H1 (cell line): ENCODE results near the gene DNAJC6. TPM values are rescaled to one million over a fixed set of nuclear protein-coding genes. Genes with fewer than 3 reads are reported as not detected.
A peak's percentile ranks its signal among the peaks of the same experiment; 100 is the strongest.

Experiments used
- ATF2 ChIP-seq: IDR thresholded peaks from 2 replicates; pipeline ENCODE4 v1.6.1; 2012; ENCODE audit warnings: low read length, inconsistent platforms
- BCL11A ChIP-seq, 2 experiments: IDR thresholded peaks; one replicate each; pipeline ENCODE4 v1.6.1; 2011; ENCODE audit warnings: low read depth in 2 of 2, low read length in 2 of 2, mild to moderate bottlenecking in 2 of 2
- E2F6 ChIP-seq: IDR thresholded peaks from 2 replicates; pipeline ENCODE4 v1.6.1; 2012; ENCODE audit warnings: inconsistent platforms
- EGR1 ChIP-seq: IDR thresholded peaks from 2 replicates; pipeline ENCODE4 v1.6.1; 2011; ENCODE audit warnings: low read depth, low read length, borderline replicate concordance
- GTF2F1 ChIP-seq: IDR thresholded peaks from 2 replicates; pipeline ENCODE4 v1.6.1; 2012; ENCODE audit warnings: low read depth, low read length, improper control_type of control experiment, borderline replicate concordance
- KDM5A ChIP-seq: fragments of 200-600 bp; IDR thresholded peaks from 2 replicates; pipeline ENCODE4 v1.7.1; 2012; ENCODE audit warnings: mild to moderate bottlenecking, low read length, inconsistent platforms, mixed read lengths
- POLR2A ChIP-seq, 2 experiments: IDR thresholded peaks; 1 replicate in 1 of 2; 2 replicates in 1 of 2; pipeline ENCODE4 v1.6.1; 2011; ENCODE audit warnings: low read depth in 2 of 2, low read length in 2 of 2, mild to moderate bottlenecking in 2 of 2; ENCODE audit errors: control extremely low read depth in 1 of 2
- POLR2AphosphoS5 ChIP-seq: IDR thresholded peaks from 2 replicates; pipeline ENCODE4 v1.6.1; 2011; ENCODE audit warnings: low read depth, low read length
- SIN3A ChIP-seq, 2 experiments: IDR thresholded peaks in 1 of 2; conservative IDR thresholded peaks in 1 of 2; 2 replicates each; pipeline ENCODE4 v1.6.1; 2011 to 2012; ENCODE audit warnings: low read length in 2 of 2, improper control_type of control experiment in 1 of 2, low read depth in 1 of 2, mild to moderate bottlenecking in 1 of 2
- TBP ChIP-seq: IDR thresholded peaks from 2 replicates; pipeline ENCODE4 v1.6.1; 2011; ENCODE audit warnings: low read depth, low read length, improper control_type of control experiment
- TEAD4 ChIP-seq: IDR thresholded peaks from 2 replicates; pipeline ENCODE4 v1.6.1; 2012; ENCODE audit warnings: low read depth, low read length, inconsistent platforms, mixed read lengths
- USF2 ChIP-seq: IDR thresholded peaks from 2 replicates; pipeline ENCODE4 v1.6.1; 2011; ENCODE audit warnings: low read length, improper control_type of control experiment
- ZNF274 ChIP-seq: IDR thresholded peaks from 2 replicates; pipeline ENCODE4 v1.7.0; 2012; ENCODE audit warnings: low read length, borderline replicate concordance; ENCODE audit errors: extremely low read depth
- polyA plus RNA-seq, 7 experiments: library from polyadenylated mRNA; depleted of rRNA in 3 of 7; stranded (reverse) in 5 of 7; unstranded in 2 of 7; fragments of >200 nt in 5 of 7; fragments of 200-250 nt in 2 of 7; gene quantifications; 1 replicate in 5 of 7; 2 replicates in 1 of 7; 4 replicates in 1 of 7; pipeline versions ENCODE4 v1.2.1 to v1.2.3, GENCODE V29; 2011 to 2013; ENCODE audit warnings: missing spikeins in 2 of 7, mixed read lengths in 2 of 7
- total RNA-seq: library from RNA; stranded (reverse); fragmentation: NEBNext Ultra II Directional; extraction: Animal tissue kit (Norgen Biotek cat#: 25700); gene quantifications from 2 replicates; pipeline ENCODE4 v1.2.1, GENCODE V29; 2021

DNAJC6 gene
- total and polyA plus RNA-seq, 2 of the 8 experiments (the other 6 are each of a cell fraction or from before 2014, with no cell fraction given): 1.6 to 3.0 TPM

- TF ChIP-seq SIN3A (conservative IDR thresholded peaks at IDR 0.05 in 1 of 2, IDR thresholded peaks at IDR 0.05 in 1 of 2; ENCODE audit: low read depth in 1 of 2, low read length in 2 of 2) (0 out of 4 replicates have a peak, but pooled peaks of 1 of the 2 experiments have one; percentile 52), GTF2F1 (no peak), KDM5A (no peak), ZNF274 (no peak), TEAD4 (no peak), POLR2A (IDR thresholded peaks at IDR 0.05; ENCODE audit: control extremely low read depth in 1 of 2, low read depth in 2 of 2, low read length in 2 of 2) (peak in 1 of 2 experiments; percentile 83; a peak in 2 of 3 replicates), POLR2AphosphoS5 (peak; percentile 79), USF2 (no peak), EGR1 (no peak), ATF2 (no peak), TBP (peak; percentile 66; the same call in 1 of the 2 replicates), BCL11A (IDR thresholded peaks at IDR 0.05; ENCODE audit: low read depth in 2 of 2, low read length in 2 of 2) (no peak), E2F6 (0 out of 2 replicates have a peak, but pooled peaks have one; percentile 28)
- TF ChIP-seq, all 59 proteins: peak for 14
Observed at GRCh38 chr1:65420590-65421350, 111.4 kb downstream of the DNAJC6 start, which contains the start of the genes LEPR and LEPROT (continued).
